HG03196 (cell line): ENCODE results near the gene TSC22D3.
"Not testable (repeated sequence)": the region's sequence is repeated elsewhere in the genome, so short reads cannot be mapped to it uniquely, and the experiment has no call there.

ENCODE experiments used
- ATAC-seq: cut with Tn5 transposase; IDR thresholded peaks from one replicate; pipeline ENCODE4 v1.9.1; 2021; ENCODE audit not compliant: unreplicated experiment

The TSC22D3 gene

DNA sequence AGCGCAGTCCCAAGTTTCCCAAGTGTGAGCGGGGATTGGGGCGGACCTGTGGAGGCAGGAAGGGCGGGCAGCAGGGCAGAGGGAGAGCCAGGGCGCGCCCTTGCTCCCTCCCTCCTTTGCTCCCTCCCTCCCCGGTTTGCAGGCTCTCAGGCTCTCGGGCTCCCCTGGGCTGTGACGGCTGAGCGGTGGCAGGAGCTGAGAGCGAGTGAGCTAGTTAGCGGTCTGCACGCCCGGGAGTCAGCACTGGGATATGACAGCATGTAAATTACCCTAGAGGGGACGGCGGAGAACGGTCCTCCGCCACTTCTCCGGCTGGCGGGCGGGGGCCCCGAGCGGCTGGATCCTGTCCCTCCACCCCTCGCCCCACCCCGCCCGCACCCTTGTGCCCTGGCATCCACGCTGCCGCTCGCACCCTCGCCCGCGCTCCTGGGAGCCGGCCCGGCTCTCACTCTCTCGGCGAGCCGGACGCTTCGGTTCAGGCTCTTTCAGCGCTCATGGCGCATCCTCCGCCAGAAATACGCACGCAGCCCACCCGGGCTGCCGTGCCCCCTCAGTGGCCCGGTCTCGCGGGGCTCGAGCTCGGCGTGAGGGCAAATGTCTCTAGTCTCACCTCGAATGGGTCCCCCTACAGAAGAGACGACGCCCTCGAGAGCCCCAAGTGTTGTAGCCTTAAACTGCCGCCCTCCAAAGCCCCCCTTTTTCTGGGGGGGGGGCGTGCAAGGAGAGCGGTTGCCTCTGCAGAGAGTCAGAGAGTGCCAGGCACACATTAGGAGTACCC lies at the start of gene TSC22D3:
Gene TSC22D3 (minus strand): TSS at position 54 of the 778 bp plus-strand sequence. CDS start 368 bp downstream, outside the sequence.
- ATAC-seq: peak; percentile 87

DNA sequence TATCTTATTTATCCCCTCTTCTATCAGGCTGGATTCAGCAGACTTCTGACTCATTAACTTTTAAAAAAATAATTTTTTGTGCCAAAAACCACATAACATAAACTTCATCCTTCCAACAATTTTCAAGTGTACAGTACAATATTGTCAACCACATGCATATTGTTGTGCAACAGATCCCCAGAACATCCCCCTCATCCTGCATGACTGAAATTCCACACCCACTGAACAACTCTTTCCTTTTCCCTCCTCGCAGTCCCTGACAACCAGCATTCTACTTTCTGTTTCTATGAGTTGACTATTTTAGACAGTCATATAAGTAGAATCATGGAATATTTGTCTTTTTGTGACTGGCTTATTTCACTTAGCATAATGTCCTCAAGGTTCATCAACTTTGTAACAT lies 47.9 kb upstream of the TSC22D3 start:
- ATAC-seq: no peak

DNA sequence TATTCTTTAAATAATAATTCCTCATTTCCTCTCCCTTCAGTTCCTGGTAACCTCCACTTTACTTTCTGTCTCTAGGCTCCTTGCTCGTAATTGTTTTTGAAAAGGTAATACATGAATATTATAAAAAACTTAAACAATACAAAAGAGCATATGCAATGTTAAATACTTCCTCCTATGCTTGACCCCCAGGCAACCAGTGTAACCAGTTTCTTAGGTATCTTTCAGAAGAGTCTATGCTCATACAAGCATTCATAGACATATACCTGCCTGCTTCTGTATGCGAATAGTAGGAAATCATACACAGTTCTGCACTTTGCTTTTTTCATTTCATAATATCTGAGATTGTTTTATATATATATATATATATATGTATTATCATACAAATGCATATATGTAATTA lies 47.5 kb upstream of the TSC22D3 start:
- ATAC-seq: no peak

DNA sequence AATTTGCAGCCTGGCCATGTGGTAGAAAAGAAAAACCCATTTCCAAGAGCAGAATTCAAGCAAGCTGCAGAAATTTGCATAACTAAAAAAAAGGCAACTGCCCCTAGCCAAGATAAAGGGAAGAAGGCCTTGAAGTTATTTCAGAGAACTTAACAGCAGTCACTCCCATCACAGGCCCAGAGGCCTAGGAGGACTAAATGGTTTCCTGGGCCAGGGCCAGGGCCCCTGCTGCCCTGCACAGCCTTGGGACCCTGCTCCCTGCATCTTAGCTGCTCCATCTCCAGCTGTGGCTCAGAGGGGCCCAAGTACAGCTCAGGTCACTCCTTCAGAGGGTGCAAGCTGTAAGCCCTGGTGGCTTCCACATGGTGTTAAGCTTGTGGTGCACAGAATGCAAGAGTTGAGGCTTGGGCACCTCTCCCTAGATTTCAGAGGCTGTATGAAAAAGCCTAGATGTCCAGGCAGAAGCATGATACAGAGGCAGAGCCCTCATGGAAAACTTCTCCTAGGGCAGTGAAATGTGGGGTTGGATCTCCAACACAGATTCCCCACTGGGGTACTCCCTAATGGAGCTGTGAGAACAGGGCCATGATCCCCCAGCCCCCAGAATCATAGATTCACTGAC lies 43.4 kb upstream of the TSC22D3 start:
- no peak for ATAC-seq

DNA sequence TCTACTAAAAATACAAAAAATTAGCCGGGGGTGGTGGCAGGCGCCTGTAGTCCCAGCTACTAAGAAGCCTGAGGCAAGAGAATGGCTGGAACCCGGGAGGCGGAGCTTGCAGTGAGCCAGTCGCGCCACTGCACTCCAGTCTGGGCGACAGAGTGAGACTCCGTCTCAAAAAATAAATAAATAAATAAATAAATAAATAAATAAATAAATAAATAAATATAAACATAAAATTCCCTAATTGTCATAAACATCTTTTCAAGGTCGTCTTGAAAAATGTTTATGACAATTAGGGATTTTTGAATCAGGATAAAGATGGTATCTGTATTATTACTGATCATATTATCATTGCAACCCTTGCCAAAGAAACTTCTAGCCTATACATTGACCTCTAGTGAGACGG lies 34.5 kb upstream of the TSC22D3 start:
- not testable (repeated sequence) for ATAC-seq

DNA sequence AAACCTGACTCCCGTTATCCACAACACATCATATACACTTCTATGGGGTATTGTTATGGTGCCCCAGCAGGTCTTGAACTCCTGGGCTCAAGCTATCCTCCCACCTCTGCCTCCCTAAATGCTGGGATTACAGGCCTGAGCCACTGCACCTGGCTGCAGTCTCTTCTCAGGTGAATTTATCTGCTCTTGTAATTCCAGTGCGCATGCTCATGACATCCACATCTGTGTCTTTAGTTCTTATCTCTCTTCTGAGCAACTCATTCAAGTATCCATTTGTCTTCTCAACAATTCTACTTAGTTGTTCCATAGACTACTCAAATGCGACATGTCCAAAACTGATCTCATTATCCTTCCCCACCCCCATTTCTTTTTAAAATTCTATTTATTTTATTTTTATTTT lies 29.6 kb upstream of the TSC22D3 start:
- no peak for ATAC-seq

DNA sequence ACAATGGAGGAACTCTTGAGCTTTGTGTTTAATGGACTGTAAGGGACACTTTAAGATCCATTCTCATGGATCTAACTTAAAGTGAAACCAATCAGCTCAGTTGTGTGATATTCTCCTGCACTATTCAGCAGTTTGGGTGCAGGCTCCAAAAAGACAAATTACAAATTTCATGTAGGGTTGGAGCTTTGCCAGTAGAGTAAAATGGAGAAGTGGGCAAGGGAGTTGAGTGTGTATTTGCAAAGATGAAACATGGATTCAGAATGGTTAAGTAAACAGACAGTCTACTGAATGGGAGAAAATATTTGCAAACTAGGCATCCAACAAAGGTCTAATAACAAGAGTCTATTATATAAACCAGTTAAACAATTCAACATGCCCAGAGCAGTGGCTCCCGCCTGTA lies 28.8 kb upstream of the TSC22D3 start:
- ATAC-seq: no peak

DNA sequence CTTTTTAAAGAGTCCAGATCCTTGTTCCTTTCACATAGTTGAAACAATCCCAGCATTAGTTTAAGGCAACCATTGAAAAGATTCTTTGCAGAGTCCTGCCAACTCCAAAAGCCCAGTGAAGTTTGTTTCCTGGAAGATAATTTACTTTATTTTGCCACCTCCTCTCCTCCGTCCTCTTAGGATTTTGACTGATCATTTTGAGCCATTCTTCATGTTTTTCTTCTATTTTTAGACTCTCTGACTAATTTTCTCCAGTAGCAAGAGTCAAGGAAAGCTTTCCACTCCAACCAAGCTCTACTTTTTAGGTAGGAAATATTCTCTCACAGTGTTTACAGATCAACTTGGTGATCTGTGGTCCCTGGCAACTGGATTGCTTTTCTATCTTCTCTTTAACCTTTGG lies 12.2 kb upstream of the TSC22D3 start:
- no peak for ATAC-seq

DNA sequence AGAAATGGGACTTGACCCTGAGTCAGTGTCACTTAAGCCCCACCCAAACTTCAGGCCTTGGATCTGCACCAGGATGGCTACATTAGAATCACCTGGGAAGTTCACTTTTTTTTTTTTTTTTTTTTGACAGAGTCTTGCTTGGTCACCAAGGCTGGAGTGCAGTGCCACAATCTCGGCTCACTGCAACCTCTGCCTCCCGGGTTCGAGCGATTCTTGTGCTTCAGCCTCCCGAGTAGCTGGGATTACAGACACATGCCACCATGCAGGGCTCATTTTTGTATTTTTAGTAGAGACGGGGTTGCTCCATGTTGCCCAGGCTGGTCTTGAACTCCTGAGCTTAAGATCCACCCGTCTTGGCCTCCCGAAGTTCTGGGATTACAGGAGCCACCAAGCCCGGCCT lies 4.9 kb upstream of the TSC22D3 start:
- no peak for ATAC-seq

DNA sequence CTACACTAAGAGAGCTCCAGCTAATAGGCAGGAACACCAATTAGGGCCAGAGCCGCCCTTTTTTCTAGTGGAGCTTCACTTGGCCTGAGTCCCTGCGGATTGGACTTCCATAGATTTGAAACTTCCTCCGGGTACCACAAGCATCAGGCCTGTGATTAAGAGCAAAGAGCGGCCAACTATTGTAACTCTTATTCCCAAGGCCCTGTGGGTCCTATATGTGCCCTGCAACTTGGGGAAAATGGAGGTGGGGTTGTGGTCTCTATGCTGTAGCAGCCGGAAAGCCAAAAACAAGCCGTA lies 1.9 kb upstream of the TSC22D3 start, which contains the start of gene NCBP2L:
Gene NCBP2L (plus strand): TSS at position 198 of the 297 bp plus-strand sequence. CDS start 16,488 bp downstream, outside the sequence.
- ATAC-seq: no peak

DNA sequence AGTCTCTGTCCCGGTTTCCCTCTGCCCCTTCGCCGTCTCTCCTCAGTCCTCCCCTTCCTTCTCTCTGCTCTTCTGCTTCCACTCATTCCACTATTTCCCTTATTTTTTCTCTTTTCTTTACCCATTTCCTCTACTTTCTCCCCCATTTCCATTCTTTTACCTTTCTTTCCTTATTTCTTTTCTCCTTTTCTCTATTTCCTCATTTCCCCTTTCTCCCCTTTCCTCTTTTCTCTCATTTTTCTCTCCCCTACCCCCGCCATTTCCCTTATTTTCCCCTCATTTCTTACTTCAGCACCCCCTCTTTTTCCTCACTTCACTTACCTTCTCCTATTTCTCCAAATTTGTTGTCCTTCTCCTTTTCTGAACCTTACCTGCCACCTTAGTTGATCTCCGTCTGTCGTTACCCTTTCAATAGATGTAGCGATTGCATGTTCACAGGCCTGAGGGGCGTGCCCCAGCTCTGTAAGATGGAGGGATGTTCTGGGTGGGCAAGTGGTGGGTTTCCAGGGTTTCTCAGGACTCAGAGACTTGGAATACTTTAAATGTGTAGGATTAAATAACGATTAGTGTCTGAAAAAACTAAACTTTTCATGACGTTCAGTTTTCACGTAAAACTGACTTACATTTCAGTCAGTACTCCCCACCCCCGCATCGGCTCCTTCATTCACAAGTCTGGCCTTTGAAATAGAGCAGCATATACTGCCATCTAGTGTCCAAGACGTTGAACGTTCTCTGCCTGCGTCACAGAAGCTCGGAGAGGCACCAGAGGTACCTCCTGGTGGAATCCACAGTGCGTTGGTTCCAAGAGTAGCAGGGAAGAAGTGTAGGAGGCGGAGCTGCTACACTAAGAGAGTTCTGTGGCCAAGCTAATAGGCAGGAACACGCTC lies 1.3 kb upstream of the TSC22D3 start:
- ATAC-seq: peak; percentile 78

DNA sequence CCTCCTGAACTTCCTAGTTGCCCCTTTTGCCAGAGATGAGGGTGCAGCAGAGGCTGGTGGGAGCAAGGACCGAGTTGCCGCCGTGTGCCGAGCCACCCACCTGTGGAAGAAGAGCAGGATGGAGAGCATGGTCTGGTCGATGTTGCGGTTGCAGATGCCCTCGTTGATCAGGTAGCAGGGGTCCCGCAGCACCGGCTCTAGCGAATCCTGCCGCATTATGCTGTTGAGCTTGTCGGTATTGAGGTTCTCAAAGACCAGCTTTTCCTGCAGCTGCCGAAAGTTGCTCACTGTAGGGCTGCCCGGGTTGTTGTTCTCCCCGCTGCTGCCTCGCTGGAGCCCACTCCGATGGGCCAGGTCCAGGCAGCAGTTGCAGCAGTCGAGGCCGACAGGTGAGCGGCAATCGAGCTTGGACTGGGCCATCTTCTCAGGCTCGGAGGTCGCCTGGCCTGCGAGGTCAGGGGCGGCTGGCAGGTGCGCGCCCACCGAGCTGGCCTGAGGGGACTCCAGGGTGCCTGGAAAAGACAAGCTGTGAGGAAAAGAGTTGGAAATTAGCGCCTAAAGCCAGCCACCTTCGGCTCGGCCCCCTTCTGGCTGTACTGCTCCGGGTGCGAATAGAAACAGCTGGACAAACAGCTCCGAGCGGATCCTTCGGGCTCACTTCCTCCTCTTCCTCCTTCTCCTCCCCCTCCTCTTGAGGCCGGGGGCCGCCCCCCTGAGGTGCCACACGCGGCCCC lies 420 bp downstream of the TSC22D3 start:
- ATAC-seq: peak; percentile 25

DNA sequence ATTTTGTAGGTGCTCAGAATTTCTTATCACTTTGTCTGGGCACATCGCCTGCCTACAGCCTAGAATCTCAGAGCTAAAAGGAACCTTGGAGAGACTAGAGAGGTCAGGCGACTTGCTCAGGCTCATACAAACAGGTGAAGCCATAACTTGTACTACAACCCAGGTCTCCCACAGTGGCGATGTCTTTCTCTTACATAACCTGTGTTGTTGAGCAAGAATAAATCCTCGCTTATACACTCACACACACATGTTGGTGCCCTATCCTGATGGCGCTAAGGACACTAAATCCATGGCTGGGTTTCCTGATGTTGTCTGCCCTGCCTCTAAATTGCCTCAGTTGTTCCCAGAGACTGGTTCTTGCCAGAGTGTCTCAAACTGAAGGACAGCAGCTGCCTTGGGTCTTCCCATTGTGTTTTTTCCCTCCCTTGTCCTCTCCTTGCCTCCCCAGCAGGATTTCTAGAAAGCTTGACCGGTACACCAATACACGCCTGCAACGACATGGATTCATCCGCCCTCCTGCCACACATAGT lies 1.6 kb downstream of the TSC22D3 start:
- no peak for ATAC-seq

DNA sequence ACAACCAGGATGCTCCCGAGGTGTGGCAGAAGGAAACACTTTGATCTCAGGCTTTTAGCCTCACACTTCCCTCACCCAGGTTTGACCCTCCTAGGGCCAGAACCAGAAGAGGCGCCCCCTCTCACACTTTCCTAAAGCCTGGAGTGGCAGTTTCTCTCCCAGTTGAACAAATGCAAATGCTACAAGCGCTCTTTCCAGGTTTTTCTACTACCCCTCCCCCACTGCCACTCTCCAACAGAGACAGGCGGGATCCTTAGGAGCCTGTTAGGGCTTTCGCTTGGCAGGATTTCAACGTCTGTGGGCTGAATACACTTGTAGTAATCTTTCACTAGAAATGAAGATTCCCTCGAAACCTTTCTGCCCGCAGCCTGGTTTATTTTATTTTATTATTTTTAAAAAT lies 2.4 kb downstream of the TSC22D3 start:
- no peak for ATAC-seq

DNA sequence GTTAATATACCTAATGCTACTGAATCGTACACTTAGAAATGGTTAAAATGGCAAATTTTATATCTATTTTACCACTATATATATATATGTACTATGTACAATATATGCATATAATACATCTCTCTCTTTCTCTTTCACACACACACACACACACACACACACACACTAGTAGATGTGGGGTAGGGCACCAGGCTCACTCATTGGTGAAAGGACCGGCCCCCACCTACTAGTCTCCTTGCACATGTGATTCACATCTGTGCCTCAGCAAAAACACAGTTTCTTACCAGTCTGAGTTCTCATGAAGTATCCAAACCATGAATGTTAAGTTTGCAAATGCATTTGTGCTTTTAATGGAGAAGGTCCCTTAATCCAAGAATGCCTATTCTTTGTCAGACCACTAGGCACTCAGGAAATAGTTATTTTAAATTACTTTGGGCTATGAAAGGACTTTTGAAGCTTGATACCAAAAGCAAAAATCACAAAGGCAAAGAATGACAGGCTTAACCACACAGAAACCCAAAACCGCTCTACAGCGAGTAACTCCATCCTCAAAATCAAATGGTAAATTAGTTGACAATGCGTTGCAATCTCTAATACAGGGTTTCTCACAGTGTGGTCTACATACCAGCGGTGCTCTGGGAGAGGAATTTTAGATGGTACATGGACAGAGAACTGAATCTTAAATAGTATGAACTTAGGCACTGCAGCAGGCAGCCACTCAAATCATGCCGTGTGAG lies 5.8 kb downstream of the TSC22D3 start:
- no peak for ATAC-seq

DNA sequence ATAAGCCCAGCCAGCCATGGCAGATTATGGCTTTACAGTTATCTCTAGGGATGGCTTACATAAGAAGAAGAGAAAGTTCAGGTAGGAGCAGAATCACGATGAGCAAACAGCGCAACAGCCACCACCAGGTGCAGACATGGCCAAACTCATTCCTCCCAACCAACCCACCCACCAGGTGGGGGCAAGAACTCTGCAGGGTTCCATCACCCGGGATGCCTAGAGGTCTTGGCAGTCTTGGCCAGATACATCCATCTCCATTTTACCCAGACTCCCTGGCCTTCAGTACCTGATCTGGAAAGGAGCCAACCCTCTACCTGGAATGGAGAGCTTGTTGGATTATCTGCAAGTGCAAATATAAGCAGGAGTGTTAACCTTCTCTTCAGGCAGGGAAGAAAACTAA lies 7.5 kb downstream of the TSC22D3 start:
- ATAC-seq: no peak

DNA sequence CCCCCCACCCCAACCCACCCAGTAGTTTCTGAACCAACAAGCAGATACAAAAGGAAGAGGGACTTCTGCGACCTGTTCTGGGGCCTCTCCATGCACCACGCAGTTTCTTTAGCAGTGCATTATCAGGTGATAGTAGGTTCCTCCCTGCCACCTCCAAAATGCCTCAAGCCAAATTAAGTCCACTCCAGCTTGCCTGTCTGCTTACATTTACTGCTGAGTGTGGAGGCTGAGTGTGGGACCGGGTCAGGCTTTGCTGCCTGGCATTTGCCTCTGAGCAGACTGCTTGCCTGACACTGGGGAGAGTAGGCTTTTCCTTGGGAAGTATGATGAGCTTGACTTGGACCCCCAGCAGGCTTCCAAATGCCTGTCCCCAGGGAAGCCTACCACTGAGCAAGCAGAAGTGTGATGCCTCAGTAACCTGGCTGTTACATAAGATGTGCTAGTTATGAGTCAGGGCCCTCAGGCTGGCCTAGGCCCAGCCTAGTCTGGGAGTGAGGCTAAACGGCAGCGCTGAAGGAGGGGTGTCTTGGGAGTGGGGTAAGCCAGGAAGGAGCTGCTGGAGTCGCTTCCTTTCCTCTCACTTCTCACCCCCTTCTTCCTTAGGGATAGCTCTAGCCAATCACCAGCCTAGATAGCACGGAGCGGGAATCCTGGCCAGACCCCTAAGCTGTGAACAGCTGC lies 9.0 kb downstream of the TSC22D3 start:
- ATAC-seq: no peak

DNA sequence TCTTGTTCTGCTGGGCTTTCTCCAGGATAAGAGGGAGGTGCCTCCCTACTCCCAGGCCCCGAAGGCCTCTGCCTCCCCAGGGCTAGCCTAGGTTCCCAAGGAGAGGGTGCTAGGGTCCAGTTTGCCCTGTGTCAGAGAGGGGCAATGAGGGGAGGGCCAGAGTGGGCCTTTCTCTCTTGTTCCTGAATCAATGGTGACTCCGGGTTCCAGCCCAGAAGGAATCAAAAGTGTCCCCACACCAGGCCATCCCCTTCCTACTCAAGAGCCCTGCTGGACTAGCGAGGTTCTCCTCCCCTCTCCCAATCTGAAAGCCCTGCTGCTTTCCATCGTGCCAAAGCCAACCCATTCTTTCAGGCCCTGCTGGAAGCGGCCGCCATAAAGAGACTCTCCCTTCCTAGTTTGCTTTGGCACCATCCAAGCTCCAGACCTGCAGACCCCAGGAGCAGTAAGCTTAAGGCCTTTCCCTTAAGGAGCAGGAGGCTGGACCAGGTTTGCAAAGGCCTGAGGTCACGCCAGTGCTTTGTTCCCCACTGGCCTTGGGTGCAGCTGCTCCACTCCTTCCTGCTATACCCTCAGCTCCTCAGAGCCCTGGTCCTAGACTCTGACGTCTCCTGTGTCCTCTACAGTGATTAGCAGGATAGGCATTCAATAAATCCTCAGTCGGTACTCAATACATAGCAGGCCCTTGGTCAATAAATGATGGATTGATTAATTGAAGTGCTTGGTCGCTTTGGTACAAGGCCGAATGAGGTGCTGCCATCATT lies 10.6 kb downstream of the TSC22D3 start:
- ATAC-seq: no peak

DNA sequence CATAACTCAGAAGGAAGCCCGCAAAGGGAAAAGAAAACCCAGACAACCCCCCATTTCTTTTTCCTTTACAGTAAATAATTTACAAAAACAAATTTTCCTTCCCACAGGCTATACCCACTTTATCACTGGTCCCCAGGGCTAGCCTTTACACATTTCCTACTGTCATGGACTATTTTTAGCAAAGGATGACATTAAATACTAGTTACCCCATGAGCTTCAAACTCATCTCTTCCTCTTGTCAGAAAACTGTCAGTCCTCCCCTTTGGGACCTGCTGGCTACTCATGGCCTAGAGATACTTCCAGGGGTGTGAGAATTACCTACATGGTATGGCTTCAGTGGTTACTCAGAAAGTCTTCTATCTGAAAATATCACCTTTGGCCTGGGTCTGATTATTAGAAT lies 11.9 kb downstream of the TSC22D3 start:
- ATAC-seq: no peak
